SK-N-DZ (cell line): ENCODE data around the gene BCKDHB.
"Not testable (repeated sequence)": the region's sequence is repeated elsewhere in the genome, so short reads cannot be mapped to it uniquely, and the experiment has no call there.

Source experiments
- DNase-seq: peaks from one replicate; pipeline ENCODE4 v3.0.0-alpha.2; 2015; ENCODE audit warnings: low spot score

The BCKDHB gene

GRCh38 chr6:80206758-80207157 lies 100.3 kb downstream of the BCKDHB start:
- DNase-seq: no peak

- DNase-seq: no peak
Measured at GRCh38 chr6:80209430-80209829, 103.0 kb downstream of the BCKDHB start.

- DNase-seq: peak; percentile 98
Measured at GRCh38 chr6:80210618-80211017, 104.1 kb downstream of the BCKDHB start.

- DNase-seq: no peak
Measured at GRCh38 chr6:80211286-80211685, 104.8 kb downstream of the BCKDHB start.

- DNase-seq: not testable (repeated sequence)
Measured at GRCh38 chr6:80211890-80212289, 105.4 kb downstream of the BCKDHB start.

- DNase-seq: peak; percentile 50
Measured at GRCh38 chr6:80214436-80215022, 108.1 kb downstream of the BCKDHB start.

- DNase-seq: no peak
Measured at GRCh38 chr6:80215063-80215462, 108.6 kb downstream of the BCKDHB start.

GRCh38 chr6:80217794-80218193 lies 111.3 kb downstream of the BCKDHB start:
- DNase-seq: no peak

GRCh38 chr6:80223743-80224212 lies 117.3 kb downstream of the BCKDHB start:
- DNase-seq: no peak

GRCh38 chr6:80226151-80226550 lies 119.7 kb downstream of the BCKDHB start:
- no peak for DNase-seq

GRCh38 chr6:80226699-80227098 lies 120.2 kb downstream of the BCKDHB start:
- DNase-seq: no peak

- DNase-seq: no peak
Measured at GRCh38 chr6:80227545-80228105, 121.2 kb downstream of the BCKDHB start.

- no peak for DNase-seq
Measured at GRCh38 chr6:80233262-80233661, 126.8 kb downstream of the BCKDHB start.

GRCh38 chr6:80233958-80234357 lies 127.5 kb downstream of the BCKDHB start:
- DNase-seq: no peak

- no peak for DNase-seq
Measured at GRCh38 chr6:80234401-80234800, 127.9 kb downstream of the BCKDHB start.

GRCh38 chr6:80234908-80235307 lies 128.4 kb downstream of the BCKDHB start:
- no peak for DNase-seq

- DNase-seq: no peak
Measured at GRCh38 chr6:80235647-80236046, 129.2 kb downstream of the BCKDHB start.

- DNase-seq: not testable (repeated sequence)
Measured at GRCh38 chr6:80238754-80239153, 132.3 kb downstream of the BCKDHB start.

- DNase-seq: no peak
Measured at GRCh38 chr6:80245043-80245442, 138.6 kb downstream of the BCKDHB start.

GRCh38 chr6:80249897-80250296 lies 143.4 kb downstream of the BCKDHB start:
- DNase-seq: no peak

- no peak for DNase-seq
Measured at GRCh38 chr6:80250391-80250997, 144.0 kb downstream of the BCKDHB start.

- no peak for DNase-seq
Measured at GRCh38 chr6:80251321-80251720, 144.8 kb downstream of the BCKDHB start.

- no peak for DNase-seq
Measured at GRCh38 chr6:80254716-80255115, 148.2 kb downstream of the BCKDHB start.
